22Rv1 (cell line): ENCODE data around the gene LZTS2.
A peak's percentile ranks its signal among the peaks of the same experiment; 100 is the strongest.

Experiments used
- H3K27ac ChIP-seq: fragments of 450-650 bp; 2 replicates; pipeline ENCODE4 v1.5.1; 2017
- CTCF ChIP-seq: fragments of 450-650 bp; IDR thresholded peaks from 2 replicates; pipeline ENCODE4 v1.5.1; 2017; ENCODE audit warnings: mild to moderate bottlenecking
- ZFX ChIP-seq: fragments of 450-650 bp; IDR thresholded peaks from 2 replicates; pipeline ENCODE4 v1.6.1; 2017; ENCODE audit warnings: antibody characterized with exemption, borderline replicate concordance

LZTS2 gene

GRCh38 chr10:100980311-100980710 is 19.3 kb upstream of the LZTS2 start:
- H3K27ac ChIP-seq: no peak overlapping the region
- no peak for TF ChIP-seq ZFX
- TF ChIP-seq CTCF: no peak

GRCh38 chr10:100980711-100981110 is 18.9 kb upstream of the LZTS2 start:
- no peak overlapping the region for H3K27ac ChIP-seq
- TF ChIP-seq ZFX: no peak
- no peak for TF ChIP-seq CTCF

- TF ChIP-seq ZFX (no peak), CTCF (no peak)
- H3K27ac ChIP-seq: no peak overlapping the region
These were observed 18.3 kb upstream of the LZTS2 start for GRCh38 chr10:100981178-100981772.

- TF ChIP-seq CTCF (no peak), ZFX (no peak)
- no peak overlapping the region for H3K27ac ChIP-seq
These were observed 16.4 kb upstream of the LZTS2 start for GRCh38 chr10:100982916-100983830.

GRCh38 chr10:100983868-100984671 is 15.5 kb upstream of the LZTS2 start:
- H3K27ac ChIP-seq: no peak overlapping the region
- TF ChIP-seq ZFX (no peak), CTCF (no peak)

GRCh38 chr10:100984672-100985177 is 14.9 kb upstream of the LZTS2 start:
- no peak overlapping the region for H3K27ac ChIP-seq
- no peak for TF ChIP-seq CTCF
- no peak for TF ChIP-seq ZFX

- peak overlapping the region; percentile 92; the same call in 1 of the 2 replicates for H3K27ac ChIP-seq
- no peak for TF ChIP-seq CTCF
- TF ChIP-seq ZFX: no peak
These were observed 14.3 kb upstream of the LZTS2 start for GRCh38 chr10:100985336-100985735.
